ENCODE data around the gene RTN4. TPM values are rescaled to one million over a fixed set of nuclear protein-coding genes. Genes with fewer than 3 reads are reported as not detected.

Gene RTN4
- polyA plus RNA-seq, 1 donor (not counting 4 experiments of a cell fraction or from before 2014, with no cell fraction given) = 406 TPM

GRCh38 chr2:54975175-54975574, 75.1 kb downstream of the RTN4 start:
- Histone ChIP-seq H3K9me3 (ENCODE audit: control insufficient read depth, low read depth, low read length) (no peaks in the 10 kb centered on the region), H3K4me1 (ENCODE audit: control insufficient read depth, extremely low read depth, insufficient read depth, low read length) (peaks cover 11% of the 10 kb centered on the region), H3K9ac (ENCODE audit: control insufficient read depth, extremely low read depth, insufficient read depth, low read length) (no peak overlapping the region), H3K4me2 (ENCODE audit: control insufficient read depth, extremely low read depth, insufficient read depth, low read depth, low read length) (no peak overlapping the region), H4K20me1 (ENCODE audit: control insufficient read depth, extremely low read depth, insufficient read depth, low read length) (peaks cover 20% of the 10 kb centered on the region), H3K27ac (ENCODE audit: control insufficient read depth, insufficient read depth, low read length) (no peak overlapping the region), H2AFZ (ENCODE audit: control insufficient read depth, low read length) (no peak overlapping the region), H3K27me3 (ENCODE audit: control insufficient read depth, extremely low read depth, insufficient read depth, low read length) (no peaks in the 10 kb centered on the region), H3K79me2 (ENCODE audit: control insufficient read depth, insufficient read depth, low read length) (peaks cover 72% of the 10 kb centered on the region), H3K36me3 (ENCODE audit: control insufficient read depth in 2 of 2, extremely low read depth in 1 of 2, insufficient read depth in 2 of 2, low read length in 2 of 2) (peaks cover 18 to 24% of the 10 kb centered on the region in 2 experiments), H3K9me1 (ENCODE audit: control insufficient read depth, extremely low read depth, insufficient read depth, low read length) (peaks cover 3% of the 10 kb centered on the region), H3K4me3 (ENCODE audit: control insufficient read depth in 2 of 3, extremely low read depth in 1 of 3, insufficient read depth in 2 of 3, low read depth in 1 of 3, low read length in 3 of 3) (no peak overlapping the region)
- FAIRE-seq (no peak), DNase-seq (ENCODE audit: low read depth, low spot score) (no peak)
- TF ChIP-seq CTCF (optimal IDR thresholded peaks at IDR 0.05 in 1 of 3, IDR thresholded peaks at IDR 0.05 in 1 of 3, conservative IDR thresholded peaks at IDR 0.05 in 1 of 3; ENCODE audit: extremely low read depth in 1 of 3, insufficient read depth in 2 of 3, low read length in 3 of 3) = no peak
- TF ChIP-seq EZH2 (IDR thresholded peaks at IDR 0.05; ENCODE audit: low read length) = no peak
- dilution Hi-C loops (cut with MboI; ENCODE audit: extremely low pct_ligation_motif_present, low sequenced_read_pairs) = no loop called here

- no peak for FAIRE-seq
- Histone ChIP-seq H3K36me3 (ENCODE audit: control insufficient read depth in 2 of 2, extremely low read depth in 1 of 2, insufficient read depth in 2 of 2, low read length in 2 of 2) (peaks cover 14 to 21% of the 10 kb centered on the region in 2 experiments), H4K20me1 (ENCODE audit: control insufficient read depth, extremely low read depth, insufficient read depth, low read length) (no peaks in the 10 kb centered on the region)
Observed at GRCh38 chr2:54969940-54970338, 80.3 kb downstream of the RTN4 start.

More at GRCh38 chr2:54969940-54970338, 80.3 kb downstream of the RTN4 start:
- Histone ChIP-seq H3K9me3 (ENCODE audit: control insufficient read depth, low read depth, low read length) (no peaks in the 10 kb centered on the region), H3K4me1 (ENCODE audit: control insufficient read depth, extremely low read depth, insufficient read depth, low read length) (peaks cover 20% of the 10 kb centered on the region), H3K27ac (ENCODE audit: control insufficient read depth, insufficient read depth, low read length) (no peak overlapping the region), H3K9me1 (ENCODE audit: control insufficient read depth, extremely low read depth, insufficient read depth, low read length) (no peaks in the 10 kb centered on the region), H2AFZ (ENCODE audit: control insufficient read depth, low read length) (no peak overlapping the region), H3K4me2 (ENCODE audit: control insufficient read depth, extremely low read depth, insufficient read depth, low read depth, low read length) (no peak overlapping the region), H3K9ac (ENCODE audit: control insufficient read depth, extremely low read depth, insufficient read depth, low read length) (no peak overlapping the region), H3K4me3 (ENCODE audit: control insufficient read depth in 2 of 3, extremely low read depth in 1 of 3, insufficient read depth in 2 of 3, low read depth in 1 of 3, low read length in 3 of 3) (no peak overlapping the region), H3K27me3 (ENCODE audit: control insufficient read depth, extremely low read depth, insufficient read depth, low read length) (no peaks in the 10 kb centered on the region), H3K79me2 (ENCODE audit: control insufficient read depth, insufficient read depth, low read length) (peaks cover 20% of the 10 kb centered on the region)
- DNase-seq (ENCODE audit: low read depth, low spot score) = no peak
- dilution Hi-C loops (cut with MboI; ENCODE audit: extremely low pct_ligation_motif_present, low sequenced_read_pairs) = no loop called here
- no peak for TF ChIP-seq EZH2 (IDR thresholded peaks at IDR 0.05; ENCODE audit: low read length)
- TF ChIP-seq CTCF (optimal IDR thresholded peaks at IDR 0.05 in 1 of 3, IDR thresholded peaks at IDR 0.05 in 1 of 3, conservative IDR thresholded peaks at IDR 0.05 in 1 of 3; ENCODE audit: extremely low read depth in 1 of 3, insufficient read depth in 2 of 3, low read length in 3 of 3) = no peak
